NOMO-1 (cell line): ENCODE data around the gene ETNK2.
A peak's percentile ranks its signal among the peaks of the same experiment; 100 is the strongest.

Source experiments
- DNase-seq, 2 experiments: peaks; one replicate each; lab custom pipeline; 2025; ENCODE audit not compliant: unreplicated experiment in 2 of 2; lab: John Stamatoyannopoulos, UW

Gene ETNK2

GRCh38 chr1:204127597-204128242 lies 24.1 kb downstream of the ETNK2 start:
- DNase-seq: peak; percentile 21 to 33

- no peak for DNase-seq
Measured at GRCh38 chr1:204126956-204127355, 24.9 kb downstream of the ETNK2 start.

DNA sequence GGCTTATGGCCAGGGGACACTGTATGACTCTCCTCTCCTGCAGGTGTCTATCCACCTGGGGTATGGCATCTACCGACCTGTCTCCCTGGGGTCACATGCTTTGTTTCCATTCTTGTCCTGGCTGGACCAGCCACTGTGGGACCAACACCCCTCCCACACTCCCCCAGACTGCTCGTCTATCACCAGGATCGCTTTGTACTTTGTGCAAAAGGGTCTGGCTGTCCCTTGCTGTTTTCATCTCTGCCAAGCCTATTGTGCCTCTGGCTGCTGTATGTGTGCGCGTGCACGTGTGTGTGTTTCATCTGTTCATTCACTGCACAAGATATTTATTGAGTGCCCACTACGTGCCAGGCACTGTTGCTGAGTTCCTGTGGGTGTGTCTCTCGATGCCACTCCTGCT lies 25.5 kb downstream of the ETNK2 start:
- no peak for DNase-seq

DNA sequence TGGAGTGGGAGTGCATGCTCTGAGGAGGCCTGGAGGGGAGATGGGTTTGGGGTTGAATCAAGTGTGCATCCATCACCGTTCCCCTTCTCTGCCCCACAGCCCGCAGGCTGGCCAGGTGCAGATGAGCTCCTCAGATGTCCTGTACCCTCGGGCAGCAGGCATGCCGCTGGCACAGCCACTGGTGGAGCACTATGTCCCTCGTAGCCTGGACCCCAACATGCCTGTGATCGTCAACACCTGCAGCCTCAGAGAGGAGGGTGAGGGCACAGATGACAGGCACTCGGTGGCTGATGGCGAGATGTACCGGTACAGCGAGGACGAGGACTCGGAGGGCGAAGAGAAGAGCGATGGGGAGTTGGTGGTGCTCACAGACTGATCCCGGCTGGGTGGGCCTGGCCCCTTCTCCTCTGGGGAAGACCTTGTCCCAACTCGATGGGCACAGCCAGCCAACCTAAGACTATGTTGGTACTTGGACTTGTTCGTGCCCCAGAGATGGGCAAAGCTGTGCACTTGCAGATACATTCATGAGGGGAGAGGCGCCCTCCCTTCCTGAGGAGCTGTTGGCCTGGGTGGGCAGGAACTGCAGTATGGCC lies 26.0 kb downstream of the ETNK2 start:
- DNase-seq: no peak

- no peak for DNase-seq
Measured at GRCh38 chr1:204124639-204125038, 27.2 kb downstream of the ETNK2 start.

DNA sequence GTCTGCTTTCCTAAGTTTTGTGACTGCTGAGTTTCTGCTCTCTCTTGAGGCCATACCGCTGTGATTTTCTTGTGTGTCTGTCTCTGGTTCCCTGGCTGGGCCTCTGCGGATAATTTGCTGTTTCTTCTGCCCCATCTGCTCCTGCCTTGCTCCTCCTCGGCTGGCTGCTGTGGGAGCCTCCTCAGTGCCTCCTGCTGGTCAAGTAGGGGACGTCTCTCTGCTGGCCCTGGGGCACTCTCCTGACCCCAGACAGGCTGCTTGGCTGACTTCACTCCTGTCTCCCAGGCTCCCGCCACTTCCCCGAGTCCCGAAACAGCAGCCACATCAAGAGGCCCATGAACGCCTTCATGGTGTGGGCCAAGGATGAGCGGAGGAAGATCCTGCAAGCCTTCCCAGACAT lies 28.5 kb downstream of the ETNK2 start:
- DNase-seq: peak in 1 of 2 experiments; percentile 4

GRCh38 chr1:204121840-204122555 lies 29.8 kb downstream of the ETNK2 start:
- DNase-seq: no peak

GRCh38 chr1:204116539-204116938 lies 35.3 kb downstream of the ETNK2 start:
- DNase-seq: no peak

DNA sequence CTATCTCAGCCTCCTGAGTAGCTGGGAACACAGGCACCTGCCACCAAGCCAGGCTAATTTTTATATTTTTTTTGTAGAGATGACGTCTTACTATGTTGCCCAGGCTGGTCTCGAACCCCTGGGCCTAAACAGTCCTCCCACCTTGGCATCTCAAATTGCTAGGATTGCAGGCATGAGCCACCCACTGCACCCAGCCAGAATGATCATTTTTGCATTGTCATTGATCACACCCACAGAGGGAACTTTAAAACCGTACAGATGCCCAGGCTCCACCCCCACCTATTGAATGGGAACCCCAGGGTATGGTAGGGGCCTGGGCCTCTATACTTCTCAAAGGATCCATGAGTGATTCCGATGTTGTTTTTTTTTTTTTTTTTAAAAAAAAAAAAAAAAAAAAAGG lies 36.7 kb downstream of the ETNK2 start:
- DNase-seq: no peak

- peak; percentile 50 to 76 for DNase-seq
Measured at GRCh38 chr1:204114606-204115005, 37.2 kb downstream of the ETNK2 start.

- no peak for DNase-seq
Measured at GRCh38 chr1:204113896-204114295, 37.9 kb downstream of the ETNK2 start.

- no peak for DNase-seq
Measured at GRCh38 chr1:204112876-204113730, 38.7 kb downstream of the ETNK2 start.

DNA sequence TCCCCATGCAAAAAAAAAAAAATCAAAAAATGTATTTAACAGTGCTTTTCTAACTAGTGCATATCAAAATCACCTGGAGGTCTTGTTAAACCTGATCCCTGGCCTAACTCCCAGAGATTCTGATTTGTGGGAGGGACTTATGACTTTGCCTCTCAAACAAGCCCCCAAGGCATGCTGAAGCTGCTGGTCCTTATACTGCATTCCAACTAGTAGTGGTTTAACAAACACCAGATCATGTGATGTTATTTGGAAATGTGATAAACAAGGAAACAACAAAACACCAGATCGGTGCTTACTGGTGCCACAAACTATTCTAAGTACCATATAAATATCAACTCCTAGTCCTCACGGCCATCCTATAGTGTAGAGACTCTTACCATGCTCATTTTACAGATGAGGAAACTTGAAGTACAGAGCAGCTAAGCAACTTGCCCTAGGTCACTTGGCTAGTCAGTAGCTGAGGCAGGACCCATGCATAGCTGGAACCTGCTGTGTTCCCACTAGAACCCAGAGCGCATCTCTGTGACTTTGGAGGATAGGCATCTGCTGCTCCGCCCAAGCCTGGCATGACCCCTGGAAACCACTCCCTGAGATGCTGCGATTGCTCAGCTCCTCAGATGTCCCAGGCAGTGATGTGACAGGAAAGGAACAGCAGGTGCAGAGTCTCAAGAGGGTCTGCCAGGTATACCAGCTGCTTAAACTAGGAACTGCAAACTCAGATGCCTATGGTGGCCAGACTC lies 40.8 kb downstream of the ETNK2 start:
- no peak for DNase-seq

- no peak for DNase-seq
Measured at GRCh38 chr1:204108312-204109141, 43.3 kb downstream of the ETNK2 start.

DNA sequence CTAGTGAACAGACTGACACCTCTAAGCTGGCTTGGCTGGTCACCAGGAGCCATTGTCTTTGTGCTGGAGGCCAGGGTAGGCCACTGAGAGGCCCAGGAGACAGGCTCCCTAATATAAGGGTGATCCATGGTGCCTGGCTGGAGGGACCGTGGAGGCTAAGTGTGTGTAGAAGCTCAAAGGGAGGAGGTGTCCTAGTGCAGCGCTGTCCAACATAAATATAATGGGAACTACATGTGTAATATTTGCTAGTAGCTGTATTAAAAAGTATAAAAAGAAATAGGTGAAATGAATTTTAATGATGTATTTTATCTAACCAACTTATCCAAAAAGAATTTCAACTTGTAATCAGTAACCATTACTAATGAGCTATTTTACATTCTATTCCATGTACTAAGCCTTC lies 44.0 kb downstream of the ETNK2 start:
- no peak for DNase-seq

GRCh38 chr1:204106825-204107224 lies 45.0 kb downstream of the ETNK2 start:
- DNase-seq: no peak

- no peak for DNase-seq
Measured at GRCh38 chr1:204105131-204105515, 46.7 kb downstream of the ETNK2 start.

GRCh38 chr1:204104331-204105130 lies 47.3 kb downstream of the ETNK2 start:
- no peak for DNase-seq

DNA sequence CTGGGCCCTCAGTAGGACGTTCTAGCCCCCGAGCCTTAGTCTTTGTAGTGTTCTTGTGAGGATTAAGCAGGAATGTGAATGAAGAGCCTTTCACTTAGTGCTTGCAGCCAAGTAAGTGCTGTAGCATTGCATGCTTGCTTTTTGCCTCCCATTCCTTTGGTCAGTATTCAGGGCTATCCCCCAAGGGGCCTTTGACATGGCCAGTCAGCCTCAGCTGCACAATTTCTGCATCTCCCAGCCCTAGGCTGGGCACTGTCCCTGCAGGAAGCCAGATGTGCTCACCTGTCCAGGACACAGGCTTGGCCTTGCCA lies 48.5 kb downstream of the ETNK2 start:
- no peak for DNase-seq
